GM12878 (cell line): ENCODE data around the gene YES1. TPM values are rescaled to one million over a fixed set of nuclear protein-coding genes. Genes with fewer than 3 reads are reported as not detected.

ENCODE experiments used
- ATAC-seq: fragments of 200-7000 bp; cut with Tn5 transposase; 3 replicates; pipeline ENCODE4 v1.9.1; 2020; ENCODE audit warnings: mild to moderate bottlenecking, moderate library complexity
- BruUV-seq: library from RNA; stranded (reverse); fragments of 400-500 nt; replicated peaks from 2 replicates; lab custom pipeline; 2021; lab: Mats Ljungman, UMichigan
- CTCF ChIA-PET: fragments of 300-600 bp; sonication (Branson Sonifier 250); formaldehyde crosslinking; extraction: SDS; loops from one replicate; lab custom pipeline; 2021; ENCODE audit warnings: inconsistent platforms; lab: Yijun Ruan, JAX
- POLR2A ChIA-PET: fragments of 350-600 bp; formaldehyde crosslinking; extraction: SDS; loops from one replicate; lab custom pipeline; 2021; ENCODE audit warnings: inconsistent platforms; lab: Charles Lee
- RAD21 ChIA-PET: fragments of 300-600 bp; sonication (Branson Sonifier 250); formaldehyde crosslinking; loops from one replicate; lab custom pipeline; 2023; ENCODE audit warnings: antibody characterized with exemption; ENCODE audit not compliant: unreplicated experiment; lab: Charles Lee
- SMC1A ChIA-PET: fragments of 300-600 bp; sonication (Branson Sonifier 250); formaldehyde crosslinking; loops from one replicate; lab custom pipeline; 2023; ENCODE audit not compliant: unreplicated experiment, uncharacterized antibody; lab: Charles Lee
- DNase-seq: peaks from one replicate; pipeline ENCODE4 v3.0.0-alpha.2; 2011; ENCODE audit warnings: low read depth, low spot score
- FAIRE-seq: peaks from 3 replicates; lab custom pipeline; 2011; peaks lifted over from hg19 to GRCh38; lab: Jason Lieb, UNC
- H2AFZ ChIP-seq: 2 replicates; pipeline ENCODE4 v1.6.0; 2011; ENCODE audit warnings: low read depth, low read length, control low read depth; ENCODE audit not compliant: control insufficient read depth
- H3K27ac ChIP-seq: 2 replicates; pipeline ENCODE4 v1.5.1; 2011; ENCODE audit warnings: control low read depth; ENCODE audit not compliant: control insufficient read depth, insufficient read depth
- H3K27me3 ChIP-seq, 2 experiments: replicated peaks in 1 of 2; 2 replicates each; pipeline versions ENCODE4 v1.6.0 to v1.6.1; 2011; ENCODE audit warnings: low read length in 1 of 2; ENCODE audit not compliant: control insufficient read depth in 2 of 2, insufficient read depth in 2 of 2
- H3K36me3 ChIP-seq, 2 experiments: 2 replicates each; pipeline ENCODE4 v1.5.1; 2011; ENCODE audit warnings: low read length in 1 of 2; ENCODE audit not compliant: control insufficient read depth in 2 of 2, insufficient read depth in 2 of 2
- H3K4me1 ChIP-seq: 2 replicates; pipeline ENCODE4 v1.6.1; 2011; ENCODE audit warnings: mild to moderate bottlenecking, low read length, moderate library complexity, mixed read lengths; ENCODE audit not compliant: control insufficient read depth, insufficient read depth
- H3K4me2 ChIP-seq: 2 replicates; pipeline ENCODE4 v1.6.0; 2011; ENCODE audit warnings: control low read depth; ENCODE audit not compliant: control insufficient read depth, insufficient read depth
- H3K4me3 ChIP-seq: fragments of 200-600 bp; sonication (generic); 2 replicates; pipeline ENCODE4 v1.5.1; 2016
- H3K79me2 ChIP-seq: 2 replicates; pipeline ENCODE4 v1.6.0; 2011; ENCODE audit warnings: low read length; ENCODE audit not compliant: control insufficient read depth, insufficient read depth
- H3K9ac ChIP-seq: 2 replicates; pipeline ENCODE4 v1.8.0; 2011; ENCODE audit warnings: low read length, control low read depth, mixed read lengths; ENCODE audit not compliant: control insufficient read depth, insufficient read depth
- H3K9me3 ChIP-seq: replicated peaks from 3 replicates; pipeline ENCODE4 v1.5.1; 2011; ENCODE audit warnings: mild to moderate bottlenecking, low read length; ENCODE audit not compliant: control insufficient read depth, insufficient read depth
- H4K20me1 ChIP-seq: 2 replicates; pipeline ENCODE4 v1.6.0; 2011; ENCODE audit not compliant: control insufficient read depth, insufficient read depth
- ATF2 ChIP-seq: IDR thresholded peaks from 2 replicates; pipeline ENCODE4 v1.6.1; 2012; ENCODE audit warnings: low read length, inconsistent platforms
- BCL11A ChIP-seq: IDR thresholded peaks from 2 replicates; pipeline ENCODE4 v1.6.1; 2011; ENCODE audit warnings: low read depth, low read length
- CBX5 ChIP-seq: sonication (generic); IDR thresholded peaks from 2 replicates; pipeline ENCODE4 v1.6.1; 2016; ENCODE audit warnings: low read depth, moderate library complexity, mild to moderate bottlenecking, inconsistent platforms
- CHD2 ChIP-seq: IDR thresholded peaks from 2 replicates; pipeline ENCODE4 v1.6.1; 2011; ENCODE audit warnings: low read depth, low read length, improper control_type of control experiment, borderline replicate concordance
- EP300 ChIP-seq, 2 experiments: fragments of 150-350 bp in 1 of 2; IDR thresholded peaks; 2 replicates each; pipeline ENCODE4 v1.6.1; 2011 to 2012; ENCODE audit warnings: low read depth in 2 of 2, low read length in 2 of 2, borderline replicate concordance in 1 of 2, improper control_type of control experiment in 1 of 2, inconsistent platforms in 1 of 2; ENCODE audit not compliant: control insufficient read depth in 1 of 2
- IKZF2 ChIP-seq, 2 experiments: fragments of 450-650 bp; IDR thresholded peaks; 2 replicates each; pipeline ENCODE4 v1.6.1; 2017; ENCODE audit warnings: mild to moderate bottlenecking in 2 of 2, moderate library complexity in 2 of 2
- NFYA ChIP-seq: IDR thresholded peaks from 2 replicates; pipeline ENCODE4 v1.6.1; 2011; ENCODE audit warnings: low read depth, mild to moderate bottlenecking, low read length, improper control_type of control experiment, borderline replicate concordance
- NR2F1 ChIP-seq: fragments of 450-650 bp; conservative IDR thresholded peaks from 2 replicates; pipeline ENCODE4 v1.6.1; 2017; ENCODE audit warnings: mild to moderate bottlenecking
- POLR2AphosphoS2 ChIP-seq: IDR thresholded peaks from 2 replicates; pipeline ENCODE4 v1.6.1; 2011; ENCODE audit warnings: low read depth, mild to moderate bottlenecking, low read length, improper control_type of control experiment, moderate library complexity
- RB1 ChIP-seq: fragments of 450-650 bp; formaldehyde crosslinking; IDR thresholded peaks from 2 replicates; pipeline ENCODE4 v1.6.1; 2017; ENCODE audit warnings: mild to moderate bottlenecking, borderline replicate concordance
- SIN3A ChIP-seq: IDR thresholded peaks from 2 replicates; pipeline ENCODE4 v1.6.1; 2012; ENCODE audit warnings: low read depth, low read length, improper control_type of control experiment
- SMAD5 ChIP-seq: IDR thresholded peaks from 2 replicates; pipeline ENCODE4 v1.6.1; 2016; ENCODE audit warnings: antibody characterized with exemption, low read depth
- WGBS: methylation state at CpG from one replicate; pipeline ENCODE4 v1.1.6; 2016; ENCODE audit warnings: low lambda C conversion rate; ENCODE audit not compliant: insufficient replicate concordance, insufficient coverage; ENCODE audit errors: missing lambda C conversion rate; 5-methylcytosine and 5-hydroxymethylcytosine counted together
- in situ Hi-C: fragments of 300-500 bp; cut with MboI; formaldehyde crosslinking; loops from 9 replicates; pipeline ENCODE4 v1.14.3; 2018; ENCODE audit warnings: mixed read lengths
- intact Hi-C: fragments of 100-400 bp; cut with micrococcal nuclease; formaldehyde crosslinking; loops from one replicate; pipeline ENCODE4 v1.14.2; 2022; ENCODE audit not compliant: unreplicated experiment
- polyA plus RNA-seq, 11 experiments: library from polyadenylated mRNA; depleted of rRNA in 4 of 11; unstranded in 6 of 11; stranded (reverse) in 5 of 11; fragments of >200 nt; fragmentation: Nextera tagmentation in 4 of 11; fragmentation: Illumina TruSeq in 1 of 11; extraction: Ambion mirVana in 4 of 11; extraction: Trizol in 1 of 11; gene quantifications; 1 replicate in 1 of 11; 2 replicates in 10 of 11; pipeline versions ENCODE4 v1.2.1 to v1.2.3, GENCODE V29; 2011 to 2016; ENCODE audit warnings: inconsistent platforms in 2 of 11, missing spikeins in 2 of 11, low read depth in 1 of 11
- total RNA-seq, 4 experiments: library from RNA; depleted of rRNA in 3 of 4; stranded (reverse); fragments of >200 nt in 3 of 4; fragmentation: Illumina TruSeq in 1 of 4; extraction: Trizol in 1 of 4; gene quantifications; 2 replicates each; pipeline versions ENCODE4 v1.2.1 to v1.2.3, GENCODE V29; 2013 to 2021
- TF ChIP-seq, protein P1 (sequence below): fragments of 450-650 bp; formaldehyde crosslinking; IDR thresholded peaks from 2 replicates; pipeline ENCODE4 v1.4.0; 2020; ENCODE audit warnings: mild to moderate bottlenecking, moderate library complexity
- TF ChIP-seq, protein P2 (sequence below): IDR thresholded peaks from 2 replicates; pipeline ENCODE4 v1.6.1; 2011; ENCODE audit warnings: borderline replicate concordance, low read depth, mild to moderate bottlenecking, moderate library complexity, mixed read lengths, low read length; ENCODE audit not compliant: insufficient read depth; ENCODE audit errors: extremely low read length

YES1 gene
- total and polyA plus RNA-seq, 10 of the 15 experiments (the other 5 are each of a cell fraction or from before 2014, with no cell fraction given): 2.3 to 7.9 (median 5.8) TPM

DNA sequence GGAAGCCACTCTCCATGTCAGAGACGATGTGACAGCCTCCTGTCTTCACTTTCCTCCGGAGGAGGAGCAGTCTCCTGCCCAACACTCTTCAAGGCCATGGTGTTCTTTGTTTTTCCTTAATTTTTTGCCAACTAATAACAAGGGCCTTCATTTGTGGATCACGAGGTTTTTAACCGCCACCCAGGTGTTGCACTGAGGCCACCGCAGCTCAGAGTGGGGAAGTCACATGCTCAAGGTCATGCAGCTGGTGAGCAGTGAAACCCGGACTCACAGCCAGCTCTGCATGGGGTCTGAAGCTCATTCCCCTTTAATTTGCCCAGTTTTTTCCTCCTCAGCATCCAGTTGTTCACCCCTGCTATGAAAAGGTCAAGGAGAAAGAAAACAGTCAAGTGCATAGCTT is 119.2 kb downstream of the YES1 start:
- Histone ChIP-seq H3K4me2 (no peak overlapping the region), H3K9ac (no peak overlapping the region), H2AFZ (no peak overlapping the region), H3K79me2 (no peaks in the 10 kb centered on the region), H4K20me1 (no peaks in the 10 kb centered on the region), H3K4me3 (no peak overlapping the region), H3K36me3 (peaks cover 0 to 4% of the 10 kb centered on the region in 2 experiments; a peak in 1 of 4 replicates), H3K9me3 (no peaks in the 10 kb centered on the region), H3K27ac (no peak overlapping the region), H3K4me1 (no peaks in the 10 kb centered on the region), H3K27me3 (no peaks in the 10 kb centered on the region)
- BruUV-seq: no TSS peak
- ChIA-PET RAD21 (interaction anchor here (1.8 kb wide), 1 partner anchor 69 kb away, joined by 4 read pairs; no protein-coding TSS in a partner anchor), SMC1A (interaction anchor here (0.8 kb wide), 1 partner anchor 69 kb away, joined by 3 read pairs; no protein-coding TSS in a partner anchor), POLR2A (no interaction called here), CTCF (interaction anchor here (1.0 kb wide), 1 partner anchor 138 kb away, joined by 3 read pairs; no protein-coding TSS in a partner anchor)
- FAIRE-seq: no peak
- in situ Hi-C loops (no loop called here), intact Hi-C loops (no loop called here)
- WGBS: 92% methylated on average over 6 of the region's 6 CpGs
- no peak for ATAC-seq
- DNase-seq: no peak
- TF ChIP-seq SMAD5 (no peak), SIN3A (no peak), CBX5 (no peak), RB1 (no peak), ATF2 (no peak), NR2F1 (no peak), CHD2 (no peak), IKZF2 (IDR thresholded peaks at IDR 0.05) (no peak), BCL11A (no peak), EP300 (IDR thresholded peaks at IDR 0.05; ENCODE audit: borderline replicate concordance in 1 of 2, control insufficient read depth in 1 of 2, low read depth in 2 of 2, low read length in 2 of 2) (no peak), POLR2AphosphoS2 (no peak), NFYA (no peak)
- TF ChIP-seq, protein P1, sequence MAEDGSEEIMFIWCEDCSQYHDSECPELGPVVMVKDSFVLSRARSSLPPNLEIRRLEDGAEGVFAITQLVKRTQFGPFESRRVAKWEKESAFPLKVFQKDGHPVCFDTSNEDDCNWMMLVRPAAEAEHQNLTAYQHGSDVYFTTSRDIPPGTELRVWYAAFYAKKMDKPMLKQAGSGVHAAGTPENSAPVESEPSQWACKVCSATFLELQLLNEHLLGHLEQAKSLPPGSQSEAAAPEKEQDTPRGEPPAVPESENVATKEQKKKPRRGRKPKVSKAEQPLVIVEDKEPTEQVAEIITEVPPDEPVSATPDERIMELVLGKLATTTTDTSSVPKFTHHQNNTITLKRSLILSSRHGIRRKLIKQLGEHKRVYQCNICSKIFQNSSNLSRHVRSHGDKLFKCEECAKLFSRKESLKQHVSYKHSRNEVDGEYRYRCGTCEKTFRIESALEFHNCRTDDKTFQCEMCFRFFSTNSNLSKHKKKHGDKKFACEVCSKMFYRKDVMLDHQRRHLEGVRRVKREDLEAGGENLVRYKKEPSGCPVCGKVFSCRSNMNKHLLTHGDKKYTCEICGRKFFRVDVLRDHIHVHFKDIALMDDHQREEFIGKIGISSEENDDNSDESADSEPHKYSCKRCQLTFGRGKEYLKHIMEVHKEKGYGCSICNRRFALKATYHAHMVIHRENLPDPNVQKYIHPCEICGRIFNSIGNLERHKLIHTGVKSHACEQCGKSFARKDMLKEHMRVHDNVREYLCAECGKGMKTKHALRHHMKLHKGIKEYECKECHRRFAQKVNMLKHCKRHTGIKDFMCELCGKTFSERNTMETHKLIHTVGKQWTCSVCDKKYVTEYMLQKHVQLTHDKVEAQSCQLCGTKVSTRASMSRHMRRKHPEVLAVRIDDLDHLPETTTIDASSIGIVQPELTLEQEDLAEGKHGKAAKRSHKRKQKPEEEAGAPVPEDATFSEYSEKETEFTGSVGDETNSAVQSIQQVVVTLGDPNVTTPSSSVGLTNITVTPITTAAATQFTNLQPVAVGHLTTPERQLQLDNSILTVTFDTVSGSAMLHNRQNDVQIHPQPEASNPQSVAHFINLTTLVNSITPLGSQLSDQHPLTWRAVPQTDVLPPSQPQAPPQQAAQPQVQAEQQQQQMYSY (CRISPR knock-in tag): no peak
- TF ChIP-seq, protein P2, sequence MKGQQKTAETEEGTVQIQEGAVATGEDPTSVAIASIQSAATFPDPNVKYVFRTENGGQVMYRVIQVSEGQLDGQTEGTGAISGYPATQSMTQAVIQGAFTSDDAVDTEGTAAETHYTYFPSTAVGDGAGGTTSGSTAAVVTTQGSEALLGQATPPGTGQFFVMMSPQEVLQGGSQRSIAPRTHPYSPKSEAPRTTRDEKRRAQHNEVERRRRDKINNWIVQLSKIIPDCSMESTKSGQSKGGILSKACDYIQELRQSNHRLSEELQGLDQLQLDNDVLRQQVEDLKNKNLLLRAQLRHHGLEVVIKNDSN: no peak
